ENCODE results near the gene SSPN.

Gene SSPN

GRCh38 chr12:26266881-26267280, 71.5 kb downstream of the SSPN start:
- no peak for DNase-seq (ENCODE audit: low read depth)

- no peak for DNase-seq (ENCODE audit: low read depth)
Measured at GRCh38 chr12:26268841-26269561, 73.6 kb downstream of the SSPN start.

DNA sequence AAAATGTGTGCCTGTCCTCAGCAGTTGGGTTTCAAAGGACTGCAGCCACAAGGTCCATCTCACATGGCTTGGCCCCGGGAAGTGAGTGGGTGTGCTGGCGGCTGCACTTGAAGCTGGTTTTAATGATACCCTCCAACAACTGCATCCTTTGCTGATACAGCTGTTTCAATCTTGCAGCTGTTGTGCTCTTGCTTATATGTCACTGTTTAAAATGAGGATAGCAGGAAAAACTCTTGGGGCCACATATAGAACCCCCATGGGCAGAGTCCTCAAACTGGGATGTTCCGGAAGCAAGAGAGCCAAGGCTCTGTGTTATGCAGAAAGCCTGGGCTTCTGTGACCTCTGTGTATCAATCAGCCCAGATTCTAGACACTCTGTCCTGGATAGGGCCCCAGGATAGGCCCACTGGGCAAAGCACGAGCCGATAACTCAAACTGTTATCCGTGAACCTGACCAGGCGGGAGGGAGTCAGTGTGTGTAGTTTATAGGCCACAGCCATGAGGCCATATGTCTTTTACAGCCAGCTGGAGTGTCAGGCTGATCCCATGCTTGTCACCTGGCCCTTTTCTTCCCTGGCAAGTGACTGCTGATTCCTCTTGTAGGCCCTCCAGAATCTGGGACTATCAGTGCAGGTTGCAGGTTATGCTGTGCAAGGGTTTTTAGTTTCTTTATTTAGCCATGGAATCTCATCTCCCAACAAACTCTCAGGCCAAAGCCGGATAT, 74.3 kb downstream of the SSPN start:
- DNase-seq (ENCODE audit: low read depth), result no peak

- peak; percentile 27 for DNase-seq (ENCODE audit: low read depth)
Measured at GRCh38 chr12:26271024-26271423, 75.7 kb downstream of the SSPN start.

GRCh38 chr12:26271889-26272492, 76.6 kb downstream of the SSPN start:
- peak; percentile 36 for DNase-seq (ENCODE audit: low read depth)

DNA sequence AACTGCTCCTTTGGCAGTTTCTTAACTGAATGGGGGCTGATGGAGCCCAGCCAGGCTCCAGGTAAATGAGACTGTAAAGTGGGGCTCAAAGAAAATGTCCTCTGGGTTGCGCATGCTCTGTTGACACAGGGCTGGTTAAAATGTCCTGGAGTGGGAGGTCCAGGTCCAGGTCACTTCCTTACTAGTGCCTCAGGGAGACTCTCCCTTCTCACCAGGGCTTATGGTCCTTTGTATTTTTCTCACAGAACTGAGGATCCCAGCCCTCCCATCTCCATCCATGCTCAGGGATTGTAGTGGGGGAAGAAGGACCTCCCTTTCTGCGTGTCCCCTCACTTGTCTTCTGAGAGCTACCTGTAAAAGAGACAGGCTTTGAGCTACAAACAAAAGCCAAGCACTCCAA, 77.5 kb downstream of the SSPN start:
- no peak for DNase-seq (ENCODE audit: low read depth)

DNA sequence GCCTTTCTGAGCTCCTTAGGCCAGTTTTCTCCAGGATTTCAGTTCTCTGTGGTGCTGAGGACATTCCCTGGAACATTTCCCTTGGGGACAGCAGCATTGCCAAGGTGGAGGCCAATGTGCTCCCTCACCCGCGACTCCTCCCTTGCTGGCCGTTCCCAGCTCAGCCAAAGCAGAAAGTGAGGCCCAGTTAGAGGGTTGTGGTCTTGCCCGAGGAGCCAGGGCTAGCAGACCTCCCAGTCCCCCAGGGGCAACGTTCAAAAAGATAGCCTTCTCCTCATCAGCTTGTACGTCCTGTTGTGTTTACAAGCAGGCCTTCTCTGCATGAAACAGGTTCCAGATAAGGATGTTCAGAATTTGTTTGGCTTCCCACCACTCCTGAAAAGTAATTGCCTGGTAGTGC, 78.4 kb downstream of the SSPN start:
- no peak for DNase-seq (ENCODE audit: low read depth)

GRCh38 chr12:26274441-26275312, 79.3 kb downstream of the SSPN start:
- DNase-seq (ENCODE audit: low read depth), result peak; percentile 98

DNA sequence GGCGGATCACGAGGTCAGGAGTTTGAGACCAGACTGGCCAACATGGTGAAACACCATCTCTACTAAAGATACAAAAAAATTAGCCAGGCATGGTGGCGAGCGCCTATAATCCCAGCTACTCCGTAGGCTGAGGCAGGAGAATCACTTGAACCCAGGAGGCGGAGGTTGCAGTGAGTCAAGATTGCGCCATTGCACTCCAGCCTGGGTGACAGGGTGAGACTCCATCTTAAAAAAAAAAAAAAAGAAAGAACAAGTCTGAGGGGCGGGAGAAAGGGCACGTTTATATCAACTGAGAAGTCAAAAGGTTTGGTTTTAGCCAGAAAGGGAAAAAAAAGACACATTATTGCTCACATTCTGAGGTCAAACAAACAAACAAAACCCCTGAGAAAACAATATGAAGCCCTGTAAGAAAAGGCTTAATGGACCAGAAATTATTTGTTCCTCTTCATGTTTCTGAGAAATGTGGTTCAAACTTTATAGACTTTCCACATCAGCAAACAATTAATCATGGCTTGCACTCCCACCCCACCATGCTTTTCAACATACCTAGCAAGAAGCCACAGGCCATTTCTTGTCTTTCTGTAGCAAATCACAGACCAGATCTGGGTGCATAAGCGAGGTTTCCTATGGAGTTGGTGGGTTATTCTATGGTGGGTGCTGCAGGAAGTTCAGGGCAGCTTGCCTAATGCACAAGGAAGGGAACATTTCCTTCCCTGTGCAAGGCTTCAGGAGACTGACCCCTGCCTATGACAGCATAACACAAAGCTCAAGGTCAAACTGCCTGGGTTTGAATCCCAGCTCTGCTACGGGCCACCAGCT, 80.1 kb downstream of the SSPN start:
- DNase-seq (ENCODE audit: low read depth), result no peak

DNA sequence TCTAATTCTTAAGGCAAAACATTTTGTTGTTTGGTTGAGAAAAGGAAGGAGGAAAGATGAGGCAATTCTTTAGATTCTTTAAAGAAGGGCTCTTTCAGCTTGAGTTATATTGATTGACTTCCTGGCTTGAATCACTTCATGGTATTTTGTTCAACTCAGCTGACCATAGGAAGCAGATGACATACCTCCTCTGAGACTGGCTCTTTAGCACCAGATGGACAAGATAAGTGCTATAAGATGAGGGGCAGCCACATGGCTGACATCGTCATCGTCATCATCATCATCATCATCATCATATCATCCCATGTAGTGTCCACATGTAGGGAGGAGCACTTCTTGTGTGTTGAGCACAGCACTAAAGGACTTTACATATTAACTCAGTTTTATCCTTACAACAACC, 81.3 kb downstream of the SSPN start:
- no peak for DNase-seq (ENCODE audit: low read depth)

- no peak for DNase-seq (ENCODE audit: low read depth)
Measured at GRCh38 chr12:26277506-26278246, 82.3 kb downstream of the SSPN start.

DNA sequence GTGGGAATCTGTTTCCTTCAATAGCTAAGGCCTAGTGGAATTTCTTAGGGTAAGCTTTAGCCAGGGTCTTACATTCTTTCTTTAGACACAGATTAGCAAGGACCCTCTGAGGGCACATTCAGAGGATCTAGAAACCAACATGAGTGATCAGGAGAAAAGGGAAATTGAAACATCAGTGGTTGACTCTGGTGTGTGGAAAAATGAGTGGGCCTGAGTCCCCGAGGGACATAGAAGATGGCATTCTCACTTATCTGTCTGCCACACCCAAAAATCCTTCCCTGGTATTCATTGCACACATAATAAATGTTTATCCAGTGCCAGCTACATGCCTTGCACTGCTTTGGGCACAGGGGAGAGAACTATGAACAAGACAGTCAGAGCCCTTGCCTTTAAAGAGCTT, 82.9 kb downstream of the SSPN start:
- DNase-seq (ENCODE audit: low read depth), result no peak

DNA sequence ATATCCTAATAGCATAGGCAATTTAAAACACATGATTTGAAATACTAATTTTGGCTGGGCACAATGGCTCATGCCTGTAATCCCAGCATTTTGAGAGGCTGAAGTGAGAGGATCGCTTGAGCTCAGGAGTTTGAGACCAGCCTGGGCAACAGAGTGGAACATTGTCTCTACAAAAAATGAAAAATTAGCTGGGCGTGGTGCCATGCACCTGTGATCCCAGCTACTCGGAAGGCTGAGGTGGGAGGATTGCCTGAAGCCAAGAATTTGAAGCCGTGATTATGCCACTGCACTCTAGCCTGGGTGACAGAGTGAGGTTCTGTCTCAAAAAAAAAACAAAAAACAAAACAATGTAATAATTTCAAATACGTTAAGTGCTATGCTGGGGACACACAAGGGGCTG, 83.3 kb downstream of the SSPN start:
- DNase-seq (ENCODE audit: low read depth), result no peak

GRCh38 chr12:26279091-26279490, 83.7 kb downstream of the SSPN start:
- DNase-seq (ENCODE audit: low read depth), result no peak

DNA sequence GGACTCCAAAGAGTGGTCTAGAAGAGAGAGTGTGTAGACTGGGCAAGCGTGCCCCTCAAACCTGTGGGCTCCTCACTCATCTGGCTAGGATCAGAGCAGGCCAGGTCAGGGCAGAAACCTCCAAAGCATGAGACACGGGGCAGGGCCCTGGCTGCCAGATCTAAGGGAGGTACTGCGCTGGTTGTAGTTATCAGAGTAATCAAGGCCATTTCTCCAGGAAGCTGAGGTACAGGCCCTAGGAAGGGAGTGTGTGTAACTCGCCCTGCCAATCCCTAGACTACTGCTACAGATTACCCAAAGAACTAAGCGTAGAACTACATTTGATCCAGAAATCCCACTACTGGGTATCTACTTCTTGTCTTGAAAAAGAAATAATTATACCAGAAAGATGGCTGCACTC, 84.5 kb downstream of the SSPN start:
- DNase-seq (ENCODE audit: low read depth), result no peak

- no peak for DNase-seq (ENCODE audit: low read depth)
Measured at GRCh38 chr12:26280869-26281268, 85.5 kb downstream of the SSPN start.

DNA sequence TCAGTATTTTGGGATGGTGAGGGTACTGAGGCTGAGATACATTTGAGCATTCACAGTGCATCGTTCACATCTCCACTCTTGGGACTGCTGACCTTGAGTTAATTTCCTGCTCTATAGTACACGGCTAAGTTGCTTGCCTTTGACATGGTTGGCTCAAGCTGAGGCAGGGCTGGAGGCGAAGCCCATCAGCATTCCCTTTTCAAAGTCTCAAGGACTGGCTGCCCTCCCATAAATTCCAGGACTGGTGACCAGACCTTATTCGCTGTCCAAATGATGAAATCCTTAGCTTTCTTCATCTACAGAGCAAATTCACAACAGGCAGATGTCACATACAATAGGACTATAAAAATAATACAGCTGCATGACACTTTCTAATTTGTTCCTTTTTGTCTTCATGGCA, 85.9 kb downstream of the SSPN start:
- DNase-seq (ENCODE audit: low read depth), result no peak

GRCh38 chr12:26282339-26282940, 87.1 kb downstream of the SSPN start:
- no peak for DNase-seq (ENCODE audit: low read depth)

DNA sequence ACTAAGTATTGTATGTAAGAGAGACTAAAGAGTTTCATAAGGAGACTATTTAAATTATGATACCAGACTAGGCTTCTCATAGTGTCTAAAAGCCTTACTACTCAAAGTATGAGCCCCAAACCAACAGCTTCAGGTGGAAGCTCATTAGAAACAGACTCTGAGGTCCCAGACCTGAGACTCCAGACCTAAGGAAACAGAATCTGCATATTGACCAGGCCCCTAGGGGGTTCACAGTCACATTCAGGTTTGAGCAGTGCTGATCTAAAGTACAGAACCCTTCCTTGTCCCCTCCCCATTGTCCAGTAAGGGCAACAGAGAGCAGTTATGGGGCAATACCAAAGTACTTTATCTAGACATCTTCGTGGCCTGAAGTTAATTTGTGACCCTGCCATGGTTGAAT, 87.7 kb downstream of the SSPN start:
- DNase-seq (ENCODE audit: low read depth), result no peak

- no peak for DNase-seq (ENCODE audit: low read depth)
Measured at GRCh38 chr12:26283617-26284016, 88.2 kb downstream of the SSPN start.

Measured in HS-27A (cell line).